ENCODE data around the gene TTC7B. TPM values are rescaled to one million over a fixed set of nuclear protein-coding genes. Genes with fewer than 3 reads are reported as not detected.

Gene TTC7B
- total RNA-seq, 1 donor = 24.9 TPM

GRCh38 chr14:90747909-90748308, 68.3 kb downstream of the TTC7B start:
- H3K4me3 ChIP-seq (ENCODE audit: low read depth, low read length) = no peak overlapping the region
- TF ChIP-seq CTCF (IDR thresholded peaks at IDR 0.05; ENCODE audit: insufficient read depth, low read length) = no peak
- DNase-seq (ENCODE audit: low read depth) = no peak

GRCh38 chr14:90743826-90744225, 72.4 kb downstream of the TTC7B start:
- TF ChIP-seq CTCF (IDR thresholded peaks at IDR 0.05; ENCODE audit: insufficient read depth, low read length) = no peak
- DNase-seq (ENCODE audit: low read depth) = no peak
- no peak overlapping the region for H3K4me3 ChIP-seq (ENCODE audit: low read depth, low read length)

GRCh38 chr14:90743425-90743824, 72.8 kb downstream of the TTC7B start:
- H3K4me3 ChIP-seq (ENCODE audit: low read depth, low read length) = no peak overlapping the region
- no peak for TF ChIP-seq CTCF (IDR thresholded peaks at IDR 0.05; ENCODE audit: insufficient read depth, low read length)
- DNase-seq (ENCODE audit: low read depth) = peak; percentile 45

GRCh38 chr14:90742729-90743128, 73.5 kb downstream of the TTC7B start:
- DNase-seq (ENCODE audit: low read depth) = peak; percentile 12
- TF ChIP-seq CTCF (IDR thresholded peaks at IDR 0.05; ENCODE audit: insufficient read depth, low read length) = no peak
- H3K4me3 ChIP-seq (ENCODE audit: low read depth, low read length) = no peak overlapping the region

GRCh38 chr14:90742252-90742651, 74.0 kb downstream of the TTC7B start:
- no peak for TF ChIP-seq CTCF (IDR thresholded peaks at IDR 0.05; ENCODE audit: insufficient read depth, low read length)
- no peak overlapping the region for H3K4me3 ChIP-seq (ENCODE audit: low read depth, low read length)
- no peak for DNase-seq (ENCODE audit: low read depth)

GRCh38 chr14:90741682-90741946, 74.6 kb downstream of the TTC7B start:
- no peak for DNase-seq (ENCODE audit: low read depth)
- TF ChIP-seq CTCF (IDR thresholded peaks at IDR 0.05; ENCODE audit: insufficient read depth, low read length) = no peak
- H3K4me3 ChIP-seq (ENCODE audit: low read depth, low read length) = no peak overlapping the region

GRCh38 chr14:90740946-90741681, 75.1 kb downstream of the TTC7B start:
- no peak for TF ChIP-seq CTCF (IDR thresholded peaks at IDR 0.05; ENCODE audit: insufficient read depth, low read length)
- H3K4me3 ChIP-seq (ENCODE audit: low read depth, low read length) = no peak overlapping the region
- DNase-seq (ENCODE audit: low read depth) = no peak
